NCI-H1436 treated with DMSO at 0.1 percent for 48 hours (cell line): ENCODE measurements around the gene GRHL3.

Experiments used
- DNase-seq: peaks from one replicate; lab custom pipeline; 2025; lab: John Stamatoyannopoulos, UW

The GRHL3 gene

GRCh38 chr1:24393892-24394291, 74.7 kb downstream of the GRHL3 start:
- no peak for DNase-seq

DNA sequence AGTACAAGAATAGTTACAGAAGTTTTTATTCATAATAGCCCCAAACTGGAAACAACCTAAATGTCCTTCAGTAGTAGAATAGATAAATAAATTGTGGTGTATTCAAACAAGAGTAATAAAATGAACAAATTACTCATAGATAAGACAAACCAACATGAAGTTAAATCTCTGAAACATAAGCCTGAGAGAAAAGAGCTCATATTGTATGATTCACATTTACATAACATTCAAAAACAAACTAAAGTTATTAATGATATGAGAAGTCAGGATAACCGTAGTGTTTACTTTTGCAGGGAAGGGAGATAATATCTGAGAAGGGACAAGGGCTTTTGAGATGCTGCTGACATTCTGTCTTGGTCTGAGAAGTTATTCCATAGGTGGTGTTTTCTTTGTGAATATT, 80.9 kb downstream of the GRHL3 start:
- DNase-seq = no peak

DNA sequence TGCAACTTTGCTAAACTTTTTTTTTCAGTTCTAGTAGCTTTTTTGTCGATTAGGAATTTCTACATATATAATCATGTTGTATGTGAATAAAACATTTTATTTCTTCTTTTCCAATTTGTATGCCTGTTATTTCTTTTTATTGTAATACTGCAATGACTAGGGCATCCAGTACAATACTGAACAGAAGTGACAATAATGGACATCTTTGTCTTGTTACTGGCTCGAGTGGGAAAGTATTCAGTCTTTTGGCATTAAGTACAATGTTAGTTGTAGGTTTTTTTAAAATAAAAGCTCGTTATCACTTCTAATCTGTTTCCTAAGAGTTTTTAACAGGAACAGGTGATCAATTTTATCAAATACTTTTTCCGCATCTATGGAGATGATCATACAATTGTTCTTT, 84.6 kb downstream of the GRHL3 start:
- DNase-seq = no peak
